ENCODE results near the gene KCNH1. TPM values are rescaled to one million over a fixed set of nuclear protein-coding genes. Genes with fewer than 3 reads are reported as not detected.

KCNH1 gene
- total and polyA plus RNA-seq, 2 donors from 2014 or later: 0.54 TPM; not detected in 1

GRCh38 chr1:210826686-210827085 lies 307.3 kb downstream of the KCNH1 start:
- intact Hi-C loops (cut with DNase I): no loop called here

GRCh38 chr1:210822932-210823331 lies 311.0 kb downstream of the KCNH1 start:
- Histone ChIP-seq H3K4me1 (ENCODE audit: control insufficient read depth in 2 of 3, insufficient read depth in 2 of 3, low read depth in 1 of 3, low read length in 3 of 3) (no peaks in the 10 kb centered on the region), H3K9me3 (ENCODE audit: control insufficient read depth in 2 of 3, insufficient read depth in 1 of 3, low read length in 3 of 3) (no peaks in the 10 kb centered on the region), H3K9ac (ENCODE audit: low read length in 3 of 3) (no peak overlapping the region), H3K36me3 (ENCODE audit: control insufficient read depth in 2 of 3, insufficient read depth in 3 of 3, low read length in 3 of 3) (no peaks in the 10 kb centered on the region), H3K27me3 (ENCODE audit: control insufficient read depth, insufficient read depth, low read length) (no peaks in the 10 kb centered on the region), H3K4me3 (ENCODE audit: low read length in 3 of 3) (no peak overlapping the region), H3K27ac (ENCODE audit: low read depth in 2 of 2, low read length in 2 of 2) (no peak overlapping the region)
- intact Hi-C loops (cut with DNase I): no loop called here
- no peak for TF ChIP-seq CTCF (IDR thresholded peaks at IDR 0.05; ENCODE audit: borderline replicate concordance, extremely low read depth, insufficient read depth)
- no peak for DNase-seq
- no peak for FAIRE-seq

More at GRCh38 chr1:210826686-210827085, 307.3 kb downstream of the KCNH1 start:
- H3K9me3 ChIP-seq (ENCODE audit: control insufficient read depth in 2 of 3, insufficient read depth in 1 of 3, low read length in 3 of 3): no peaks in the 10 kb centered on the region
- DNase-seq (no peak), FAIRE-seq (no peak)
- no peaks in the 10 kb centered on the region for H3K36me3 ChIP-seq (ENCODE audit: control insufficient read depth in 2 of 3, insufficient read depth in 3 of 3, low read length in 3 of 3)
- no peaks in the 10 kb centered on the region for H3K4me1 ChIP-seq (ENCODE audit: control insufficient read depth in 2 of 3, insufficient read depth in 2 of 3, low read depth in 1 of 3, low read length in 3 of 3)
- no peak overlapping the region for H3K9ac ChIP-seq (ENCODE audit: low read length in 3 of 3)
- no peak overlapping the region for H3K4me3 ChIP-seq (ENCODE audit: low read length in 3 of 3)
- no peaks in the 10 kb centered on the region for H3K27me3 ChIP-seq (ENCODE audit: control insufficient read depth, insufficient read depth, low read length)
- TF ChIP-seq CTCF (IDR thresholded peaks at IDR 0.05; ENCODE audit: borderline replicate concordance, extremely low read depth, insufficient read depth): no peak
- H3K27ac ChIP-seq (ENCODE audit: low read depth in 2 of 2, low read length in 2 of 2): no peak overlapping the region

GRCh38 chr1:210822241-210822640 lies 311.7 kb downstream of the KCNH1 start:
- no peak for TF ChIP-seq CTCF (IDR thresholded peaks at IDR 0.05; ENCODE audit: borderline replicate concordance, extremely low read depth, insufficient read depth)
- DNase-seq: no peak
- Histone ChIP-seq H3K36me3 (ENCODE audit: control insufficient read depth in 2 of 3, insufficient read depth in 3 of 3, low read length in 3 of 3) (no peaks in the 10 kb centered on the region), H3K4me3 (ENCODE audit: low read length in 3 of 3) (no peak overlapping the region), H3K27ac (ENCODE audit: low read depth in 2 of 2, low read length in 2 of 2) (no peak overlapping the region), H3K9me3 (ENCODE audit: control insufficient read depth in 2 of 3, insufficient read depth in 1 of 3, low read length in 3 of 3) (no peaks in the 10 kb centered on the region), H3K4me1 (ENCODE audit: control insufficient read depth in 2 of 3, insufficient read depth in 2 of 3, low read depth in 1 of 3, low read length in 3 of 3) (no peaks in the 10 kb centered on the region), H3K9ac (ENCODE audit: low read length in 3 of 3) (no peak overlapping the region), H3K27me3 (ENCODE audit: control insufficient read depth, insufficient read depth, low read length) (no peaks in the 10 kb centered on the region)
- intact Hi-C loops (cut with DNase I): no loop called here
- FAIRE-seq: no peak

GRCh38 chr1:210821615-210822014 lies 312.3 kb downstream of the KCNH1 start:
- no peak for FAIRE-seq
- no peaks in the 10 kb centered on the region for H3K36me3 ChIP-seq (ENCODE audit: control insufficient read depth in 2 of 3, insufficient read depth in 3 of 3, low read length in 3 of 3)
- TF ChIP-seq CTCF (IDR thresholded peaks at IDR 0.05; ENCODE audit: borderline replicate concordance, extremely low read depth, insufficient read depth): no peak

More at GRCh38 chr1:210821615-210822014, 312.3 kb downstream of the KCNH1 start:
- Histone ChIP-seq H3K9ac (ENCODE audit: low read length in 3 of 3) (no peak overlapping the region), H3K4me3 (ENCODE audit: low read length in 3 of 3) (no peak overlapping the region), H3K27ac (ENCODE audit: low read depth in 2 of 2, low read length in 2 of 2) (no peak overlapping the region), H3K4me1 (ENCODE audit: control insufficient read depth in 2 of 3, insufficient read depth in 2 of 3, low read depth in 1 of 3, low read length in 3 of 3) (no peaks in the 10 kb centered on the region), H3K9me3 (ENCODE audit: control insufficient read depth in 2 of 3, insufficient read depth in 1 of 3, low read length in 3 of 3) (no peaks in the 10 kb centered on the region), H3K27me3 (ENCODE audit: control insufficient read depth, insufficient read depth, low read length) (no peaks in the 10 kb centered on the region)
- intact Hi-C loops (cut with DNase I): no loop called here
- no peak for DNase-seq

All from kidney (tissue), 14 donors.